Fibroblast of lung (primary cell): ENCODE results near the gene TBX10. TPM values are rescaled to one million over a fixed set of nuclear protein-coding genes. Genes with fewer than 3 reads are reported as not detected.
"Not testable (repeated sequence)": the region's sequence is repeated elsewhere in the genome, so short reads cannot be mapped to it uniquely, and the experiment has no call there.

Source experiments
- DNase-seq, 2 donors: peaks; one replicate each; pipeline versions ENCODE4 v3.0.0 to v3.0.0-alpha.2; 2010; ENCODE audit warnings: low read depth in 2 of 2
- H2AFZ ChIP-seq: 2 replicates; pipeline ENCODE4 v1.5.1; 2012; ENCODE audit warnings: low read length, control low read depth, inconsistent platforms
- H3K27ac ChIP-seq: 2 replicates; pipeline ENCODE4 v1.5.1; 2011; ENCODE audit warnings: low read length, control low read depth; ENCODE audit not compliant: insufficient read depth
- H3K27me3 ChIP-seq: 2 replicates; pipeline ENCODE4 v1.5.1; 2011; ENCODE audit warnings: mild to moderate bottlenecking, low read length; ENCODE audit not compliant: control insufficient read depth, insufficient read depth
- H3K36me3 ChIP-seq: 2 replicates; pipeline ENCODE4 v1.5.1; 2011; ENCODE audit warnings: low read length; ENCODE audit not compliant: control insufficient read depth, insufficient read depth
- H3K4me1 ChIP-seq: 2 replicates; pipeline ENCODE4 v1.5.1; 2011; ENCODE audit warnings: low read length; ENCODE audit not compliant: control insufficient read depth, insufficient read depth; ENCODE audit errors: extremely low read depth
- H3K4me2 ChIP-seq: 2 replicates; pipeline ENCODE4 v1.5.1; 2011; ENCODE audit warnings: low read length, control low read depth; ENCODE audit not compliant: insufficient read depth; ENCODE audit errors: extremely low read depth
- H3K4me3 ChIP-seq, 4 experiments: fragments of 200-600 bp in 1 of 4; sonication (generic) in 1 of 4; replicated peaks in 1 of 4; 2 replicates each; pipeline ENCODE4 v1.5.1; 2011 to 2016; ENCODE audit warnings: low read length in 4 of 4, low read depth in 3 of 4, mild to moderate bottlenecking in 3 of 4, control low read depth in 2 of 4, inconsistent platforms in 1 of 4, mixed read lengths in 1 of 4; ENCODE audit not compliant: insufficient read depth in 1 of 4; ENCODE audit errors: control extremely low read depth in 1 of 4
- H3K79me2 ChIP-seq: 2 replicates; pipeline ENCODE4 v1.5.1; 2012; ENCODE audit warnings: mild to moderate bottlenecking, low read length, inconsistent platforms; ENCODE audit not compliant: control insufficient read depth, insufficient read depth
- H3K9ac ChIP-seq: 2 replicates; pipeline ENCODE4 v1.5.1; 2011; ENCODE audit warnings: mild to moderate bottlenecking, low read length, control low read depth; ENCODE audit not compliant: insufficient read depth
- H3K9me3 ChIP-seq: 2 replicates; pipeline ENCODE4 v1.5.1; 2012; ENCODE audit warnings: low read depth, low read length; ENCODE audit not compliant: control insufficient read depth, insufficient read depth
- H4K20me1 ChIP-seq: 2 replicates; pipeline ENCODE4 v1.5.1; 2011; ENCODE audit warnings: low read length; ENCODE audit not compliant: control insufficient read depth, insufficient read depth; ENCODE audit errors: extremely low read depth
- CTCF ChIP-seq, 2 donors: IDR thresholded peaks in 1 of 2; conservative IDR thresholded peaks in 1 of 2; 1 replicate in 1 of 2; 2 replicates in 1 of 2; pipeline ENCODE4 v1.5.1; 2011 to 2012; ENCODE audit warnings: low read length in 2 of 2, control low read depth in 1 of 2, inconsistent platforms in 1 of 2, low read depth in 1 of 2, mild to moderate bottlenecking in 1 of 2
- EZH2 ChIP-seq: IDR thresholded peaks from 2 replicates; pipeline ENCODE4 v1.5.1; 2012; ENCODE audit warnings: low read length, control low read depth, mild to moderate bottlenecking; ENCODE audit errors: missing control alignments
- polyA plus RNA-seq, 2 donors: library from polyadenylated mRNA; depleted of rRNA in 1 of 2; stranded (reverse) in 1 of 2; unstranded in 1 of 2; fragments of >200 nt; gene quantifications; 2 replicates each; pipeline ENCODE4 v1.2.1, GENCODE V29; 2011 to 2012; ENCODE audit warnings: missing spikeins in 1 of 2
- total RNA-seq: library from RNA; depleted of rRNA; stranded (reverse); fragments of >200 nt; gene quantifications from 2 replicates; pipeline ENCODE4 v1.2.1, GENCODE V29; 2014

TBX10 gene
- total and polyA plus RNA-seq, 2 donors (not counting 1 experiment from before 2014, with no cell fraction given), result not detected

- TF ChIP-seq CTCF (conservative IDR thresholded peaks at IDR 0.05 in 1 of 2, IDR thresholded peaks at IDR 0.05 in 1 of 2; ENCODE audit: low read depth in 1 of 2, low read length in 2 of 2) (no peak), EZH2 (no peak)
Measured at GRCh38 chr11:67627812-67628624, 11.5 kb downstream of the TBX10 start.

GRCh38 chr11:67627441-67627811 lies 12.1 kb downstream of the TBX10 start:
- no peaks in the 10 kb centered on the region for H3K27me3 ChIP-seq
- no peak for TF ChIP-seq CTCF (conservative IDR thresholded peaks at IDR 0.05 in 1 of 2, IDR thresholded peaks at IDR 0.05 in 1 of 2; ENCODE audit: low read depth in 1 of 2, low read length in 2 of 2)
- no peaks in the 10 kb centered on the region for H3K9me3 ChIP-seq

More at GRCh38 chr11:67627812-67628624, 11.5 kb downstream of the TBX10 start:
- Histone ChIP-seq H3K27me3 (no peaks in the 10 kb centered on the region), H3K79me2 (no peaks in the 10 kb centered on the region), H3K4me2 (no peak overlapping the region), H3K9me3 (no peaks in the 10 kb centered on the region), H3K4me1 (peaks cover 3% of the 10 kb centered on the region), H4K20me1 (no peaks in the 10 kb centered on the region), H3K27ac (no peak overlapping the region), H3K36me3 (no peaks in the 10 kb centered on the region), H3K4me3 (no peak overlapping the region), H2AFZ (no peak overlapping the region), H3K9ac (no peak overlapping the region)
- DNase-seq, result no peak

GRCh38 chr11:67626970-67627369 lies 12.6 kb downstream of the TBX10 start:
- Histone ChIP-seq H3K9me3 (no peaks in the 10 kb centered on the region), H3K9ac (no peak overlapping the region), H2AFZ (no peak overlapping the region), H3K4me3 (no peak overlapping the region), H3K79me2 (no peaks in the 10 kb centered on the region), H3K27ac (no peak overlapping the region), H3K36me3 (no peaks in the 10 kb centered on the region), H3K4me1 (peaks cover 3% of the 10 kb centered on the region), H3K27me3 (no peaks in the 10 kb centered on the region), H4K20me1 (no peaks in the 10 kb centered on the region), H3K4me2 (no peak overlapping the region)
- no peak for DNase-seq
- TF ChIP-seq CTCF (conservative IDR thresholded peaks at IDR 0.05 in 1 of 2, IDR thresholded peaks at IDR 0.05 in 1 of 2; ENCODE audit: low read depth in 1 of 2, low read length in 2 of 2) (no peak), EZH2 (no peak)

More at GRCh38 chr11:67627441-67627811, 12.1 kb downstream of the TBX10 start:
- Histone ChIP-seq H3K79me2 (no peaks in the 10 kb centered on the region), H3K4me2 (no peak overlapping the region), H2AFZ (no peak overlapping the region), H3K4me3 (no peak overlapping the region), H3K4me1 (peaks cover 3% of the 10 kb centered on the region), H4K20me1 (no peaks in the 10 kb centered on the region), H3K9ac (no peak overlapping the region), H3K27ac (no peak overlapping the region), H3K36me3 (no peaks in the 10 kb centered on the region)
- no peak for DNase-seq

- not testable (repeated sequence) for DNase-seq, H3K79me2 ChIP-seq, H4K20me1 ChIP-seq, H3K27me3 ChIP-seq, H3K9me3 ChIP-seq, H3K4me1 ChIP-seq, H3K4me2 ChIP-seq, H2AFZ ChIP-seq, H3K27ac ChIP-seq, H3K36me3 ChIP-seq, H3K4me3 ChIP-seq, H3K9ac ChIP-seq
Measured at GRCh38 chr11:67626131-67626833, 13.3 kb downstream of the TBX10 start.
